HG03095 (cell line): ENCODE data around the gene RNU1-3.
"Not testable (repeated sequence)": the region's sequence is repeated elsewhere in the genome, so short reads cannot be mapped to it uniquely, and the experiment has no call there.

Experiments
- ATAC-seq: cut with Tn5 transposase; IDR thresholded peaks from one replicate; pipeline ENCODE4 v1.9.1; 2021; ENCODE audit warnings: moderate library complexity; ENCODE audit not compliant: unreplicated experiment

Gene RNU1-3

GRCh38 chr1:16639091-16640031, 27.4 kb downstream of the RNU1-3 start:
- not testable (repeated sequence) for ATAC-seq

GRCh38 chr1:16637941-16638778, 28.6 kb downstream of the RNU1-3 start:
- not testable (repeated sequence) for ATAC-seq

- ATAC-seq = not testable (repeated sequence)
These were observed 30.1 kb downstream of the RNU1-3 start for GRCh38 chr1:16636551-16637195.

- ATAC-seq = not testable (repeated sequence)
These were observed 30.8 kb downstream of the RNU1-3 start for GRCh38 chr1:16635959-16636358.

- not testable (repeated sequence) for ATAC-seq
These were observed 33.0 kb downstream of the RNU1-3 start for GRCh38 chr1:16633540-16634282.

GRCh38 chr1:16632044-16632850, 34.5 kb downstream of the RNU1-3 start:
- ATAC-seq = not testable (repeated sequence)

GRCh38 chr1:16631248-16632043, 35.3 kb downstream of the RNU1-3 start:
- ATAC-seq = no peak

- no peak for ATAC-seq
These were observed 36.0 kb downstream of the RNU1-3 start for GRCh38 chr1:16630661-16631247.

- ATAC-seq = not testable (repeated sequence)
These were observed 36.7 kb downstream of the RNU1-3 start for GRCh38 chr1:16629916-16630530.

GRCh38 chr1:16628361-16629111, 38.2 kb downstream of the RNU1-3 start:
- no peak for ATAC-seq

GRCh38 chr1:16626409-16626983, 40.3 kb downstream of the RNU1-3 start:
- ATAC-seq = not testable (repeated sequence)

- ATAC-seq = no peak
These were observed 41.0 kb downstream of the RNU1-3 start for GRCh38 chr1:16625497-16626408.

- not testable (repeated sequence) for ATAC-seq
These were observed 42.7 kb downstream of the RNU1-3 start for GRCh38 chr1:16623812-16624719.

GRCh38 chr1:16623337-16623736, 43.4 kb downstream of the RNU1-3 start:
- not testable (repeated sequence) for ATAC-seq
